H1 (cell line): ENCODE results near the gene FRMD4A. TPM values are rescaled to one million over a fixed set of nuclear protein-coding genes. Genes with fewer than 3 reads are reported as not detected.

ENCODE experiments used
- CTCF ChIA-PET: fragments of 300-600 bp; sonication (Branson Sonifier 250); formaldehyde crosslinking; loops from one replicate; lab custom pipeline; 2021; ENCODE audit not compliant: partially characterized antibody; lab: Charles Lee
- POLR2A ChIA-PET: fragments of 300-600 bp; sonication (Branson Sonifier 250); formaldehyde crosslinking; loops from one replicate; lab custom pipeline; 2021; ENCODE audit warnings: inconsistent platforms; ENCODE audit not compliant: partially characterized antibody; lab: Charles Lee
- DNase-seq, 2 experiments: peaks; one replicate each; pipeline versions ENCODE4 v3.0.0 to v3.0.0-alpha.2; 2010 to 2022; ENCODE audit warnings: low spot score in 2 of 2, low read depth in 1 of 2, mixed read lengths in 1 of 2
- FAIRE-seq: peaks from 2 replicates; lab custom pipeline; 2011; peaks lifted over from hg19 to GRCh38; lab: Jason Lieb, UNC
- H2AFZ ChIP-seq: 2 replicates; pipeline ENCODE4 v1.8.1; 2012; ENCODE audit warnings: low read length, inconsistent platforms
- H2AK5ac ChIP-seq: 2 replicates; pipeline ENCODE4 v1.6.1; 2013; ENCODE audit warnings: low read depth, low read length
- H2BK120ac ChIP-seq: replicated peaks from 2 replicates; pipeline ENCODE3; 2013; ENCODE audit warnings: low read depth, low read length, inconsistent platforms
- H2BK12ac ChIP-seq: 2 replicates; pipeline ENCODE4 v1.6.1; 2013; ENCODE audit warnings: low read depth, low read length
- H2BK15ac ChIP-seq: 2 replicates; pipeline ENCODE4 v1.6.1; 2013; ENCODE audit warnings: low read length
- H2BK20ac ChIP-seq: 2 replicates; pipeline ENCODE4 v1.6.1; 2013; ENCODE audit warnings: low read length
- H2BK5ac ChIP-seq: 2 replicates; pipeline ENCODE4 v1.6.1; 2013; ENCODE audit warnings: low read depth, low read length
- H3K14ac ChIP-seq: 2 replicates; pipeline ENCODE4 v1.6.1; 2013; ENCODE audit warnings: inconsistent platforms; ENCODE audit not compliant: insufficient read length
- H3K18ac ChIP-seq: 2 replicates; pipeline ENCODE4 v1.6.1; 2013; ENCODE audit warnings: low read length; ENCODE audit errors: extremely low read depth
- H3K23ac ChIP-seq: 2 replicates; pipeline ENCODE4 v1.6.1; 2013; ENCODE audit warnings: inconsistent platforms; ENCODE audit not compliant: insufficient read length
- H3K23me2 ChIP-seq: 2 replicates; pipeline ENCODE4 v1.6.1; 2013; ENCODE audit warnings: low read depth, low read length
- H3K27ac ChIP-seq: 2 replicates; pipeline ENCODE4 v1.6.1; 2011; ENCODE audit warnings: low read depth, low read length, inconsistent platforms
- H3K27me3 ChIP-seq, 4 experiments: replicated peaks in 1 of 4; 1 replicate in 1 of 4; 2 replicates in 3 of 4; pipeline versions ENCODE4 v1.6.1 to v1.8.1; 2011 to 2013; ENCODE audit warnings: low read length in 3 of 4, mild to moderate bottlenecking in 3 of 4, inconsistent platforms in 2 of 4, mixed read lengths in 2 of 4, moderate library complexity in 1 of 4; ENCODE audit not compliant: control insufficient read depth in 3 of 4, insufficient read depth in 3 of 4; ENCODE audit errors: extremely low read depth in 1 of 4
- H3K36me3 ChIP-seq, 4 experiments: 2 replicates each; pipeline versions ENCODE4 v1.6.1 to v1.8.1; 2011 to 2013; ENCODE audit warnings: mild to moderate bottlenecking in 4 of 4, low read length in 3 of 4, moderate library complexity in 2 of 4, control low read depth in 1 of 4, inconsistent platforms in 1 of 4; ENCODE audit not compliant: insufficient read depth in 4 of 4, control insufficient read depth in 2 of 4
- H3K4ac ChIP-seq: replicated peaks from 2 replicates; pipeline ENCODE3; 2013; ENCODE audit warnings: low read length, low read depth, mixed read lengths, inconsistent platforms; ENCODE audit not compliant: insufficient read length
- H3K4me1 ChIP-seq, 4 experiments: replicated peaks in 1 of 4; 1 replicate in 1 of 4; 2 replicates in 3 of 4; pipeline versions ENCODE4 v1.6.1 to v1.8.1; 2011 to 2013; ENCODE audit warnings: low read length in 3 of 4, inconsistent platforms in 2 of 4, mixed read lengths in 1 of 4; ENCODE audit not compliant: insufficient read depth in 4 of 4, control insufficient read depth in 3 of 4
- H3K4me2 ChIP-seq, 2 experiments: 2 replicates each; pipeline versions ENCODE4 v1.6.1 to v1.8.1; 2011 to 2013; ENCODE audit warnings: low read depth in 2 of 2, low read length in 2 of 2, control low read depth in 1 of 2, inconsistent platforms in 1 of 2, mild to moderate bottlenecking in 1 of 2; ENCODE audit not compliant: insufficient read depth in 1 of 2
- H3K4me3 ChIP-seq, 4 experiments: fragments of 200-600, 300-600 bp in 1 of 4; sonication (generic), shearing (Covaris generic), sonication (Bioruptor Twin) in 1 of 4; 2 replicates each; pipeline versions ENCODE4 v1.5.1 to v1.8.1; 2011 to 2016; ENCODE audit warnings: low read length in 4 of 4, low read depth in 3 of 4, control low read depth in 2 of 4, inconsistent platforms in 2 of 4, mild to moderate bottlenecking in 2 of 4, mixed read lengths in 1 of 4, moderate library complexity in 1 of 4; ENCODE audit not compliant: insufficient read depth in 2 of 4; ENCODE audit errors: extremely low read depth in 1 of 4
- H3K56ac ChIP-seq: replicated peaks from 2 replicates; pipeline ENCODE3; 2013; ENCODE audit warnings: low read depth, mild to moderate bottlenecking, mixed read lengths, low read length, inconsistent platforms; ENCODE audit not compliant: insufficient read length
- H3K79me1 ChIP-seq: 2 replicates; pipeline ENCODE4 v1.6.1; 2013; ENCODE audit warnings: low read depth, low read length, control low read depth
- H3K79me2 ChIP-seq, 2 experiments: 2 replicates each; pipeline versions ENCODE4 v1.6.1 to v1.8.1; 2012 to 2013; ENCODE audit warnings: low read length in 2 of 2, mild to moderate bottlenecking in 2 of 2, inconsistent platforms in 1 of 2; ENCODE audit not compliant: insufficient read depth in 2 of 2, control insufficient read depth in 1 of 2
- H3K9ac ChIP-seq, 4 experiments: replicated peaks in 1 of 4; 1 replicate in 1 of 4; 2 replicates in 3 of 4; pipeline versions ENCODE4 v1.6.1 to v1.8.1; 2011 to 2013; ENCODE audit warnings: low read depth in 3 of 4, low read length in 3 of 4, control low read depth in 2 of 4, mild to moderate bottlenecking in 2 of 4, moderate library complexity in 2 of 4, inconsistent platforms in 1 of 4; ENCODE audit errors: extremely low read depth in 1 of 4
- H3K9me3 ChIP-seq, 2 experiments: 2 replicates each; pipeline versions ENCODE4 v1.6.1 to v1.8.1; 2012 to 2013; ENCODE audit warnings: mild to moderate bottlenecking in 2 of 2, moderate library complexity in 2 of 2, control low read depth in 1 of 2, inconsistent platforms in 1 of 2, low read depth in 1 of 2, low read length in 1 of 2, mixed read lengths in 1 of 2; ENCODE audit not compliant: insufficient read depth in 2 of 2
- H4K20me1 ChIP-seq, 2 experiments: replicated peaks in 1 of 2; 2 replicates each; pipeline versions ENCODE3 to v1.8.1; 2011 to 2013; ENCODE audit warnings: inconsistent platforms in 2 of 2, low read length in 2 of 2, mild to moderate bottlenecking in 1 of 2; ENCODE audit not compliant: insufficient read depth in 2 of 2, control insufficient read depth in 1 of 2
- H4K5ac ChIP-seq: 2 replicates; pipeline ENCODE4 v1.6.1; 2013; ENCODE audit warnings: low read length, low read depth, mixed read lengths, inconsistent platforms; ENCODE audit not compliant: insufficient read length
- H4K8ac ChIP-seq: 2 replicates; pipeline ENCODE4 v1.8.0; 2013; ENCODE audit warnings: mild to moderate bottlenecking, moderate library complexity, low read length, inconsistent platforms; ENCODE audit not compliant: insufficient read depth; ENCODE audit errors: extremely low read depth
- H4K91ac ChIP-seq: replicated peaks from 2 replicates; pipeline ENCODE3; 2013; ENCODE audit warnings: low read length, mixed read lengths, inconsistent platforms; ENCODE audit not compliant: insufficient read length
- BRCA1 ChIP-seq: IDR thresholded peaks from 2 replicates; pipeline ENCODE4 v1.6.1; 2012; ENCODE audit warnings: low read depth, low read length, improper control_type of control experiment
- CBX8 ChIP-seq: fragments of 300-800, 300-1000 bp; sonication (generic); IDR thresholded peaks from 2 replicates; pipeline ENCODE4 v1.7.1; 2016; ENCODE audit warnings: low read depth, low read length, borderline replicate concordance
- CREB1 ChIP-seq: IDR thresholded peaks from 2 replicates; pipeline ENCODE4 v1.6.1; 2012; ENCODE audit warnings: inconsistent platforms
- CTBP2 ChIP-seq: IDR thresholded peaks from 2 replicates; pipeline ENCODE4 v1.7.0; 2011; ENCODE audit warnings: borderline replicate concordance, mild to moderate bottlenecking, moderate library complexity, mixed read lengths, low read length; ENCODE audit not compliant: insufficient read depth, insufficient read length
- GABPA ChIP-seq: IDR thresholded peaks from 2 replicates; pipeline ENCODE4 v1.6.1; 2011; ENCODE audit warnings: mild to moderate bottlenecking, low read length, moderate library complexity, borderline replicate concordance; ENCODE audit not compliant: insufficient read depth
- HDAC2 ChIP-seq, 2 experiments: fragments of 300-600 bp in 1 of 2; sonication (generic) in 1 of 2; IDR thresholded peaks; 2 replicates each; pipeline ENCODE4 v1.6.1; 2011 to 2012; ENCODE audit warnings: low read depth in 2 of 2, low read length in 2 of 2, mild to moderate bottlenecking in 2 of 2, moderate library complexity in 2 of 2, borderline replicate concordance in 1 of 2, inconsistent platforms in 1 of 2
- KDM4A ChIP-seq: IDR thresholded peaks from one replicate; pipeline ENCODE4 v1.7.1; 2012; ENCODE audit warnings: low read depth, mild to moderate bottlenecking, moderate library complexity, low read length, inconsistent platforms; ENCODE audit not compliant: severe bottlenecking
- NRF1 ChIP-seq: IDR thresholded peaks from 2 replicates; pipeline ENCODE4 v1.6.1; 2011; ENCODE audit warnings: mild to moderate bottlenecking, low read depth, low read length, improper control_type of control experiment
- RNF2 ChIP-seq: fragments of 200-900, 300-1000 bp; sonication (generic); IDR thresholded peaks from 2 replicates; pipeline ENCODE4 v1.7.1; 2016; ENCODE audit warnings: borderline replicate concordance, low read depth, mild to moderate bottlenecking, antibody characterized with exemption, low read length; ENCODE audit not compliant: poor library complexity, severe bottlenecking; ENCODE audit errors: missing control alignments
- SIX5 ChIP-seq: IDR thresholded peaks from 2 replicates; pipeline ENCODE4 v1.6.1; 2011; ENCODE audit warnings: mild to moderate bottlenecking, low read depth, low read length
- ZNF274 ChIP-seq: IDR thresholded peaks from 2 replicates; pipeline ENCODE4 v1.7.0; 2012; ENCODE audit warnings: low read length, borderline replicate concordance; ENCODE audit errors: extremely low read depth
- WGBS, 2 experiments: shearing (Covaris generic) in 1 of 2; methylation state at CpG; one replicate each; pipeline versions ENCODE4 v1.1.6 to v1.1.7; 2013 to 2015; ENCODE audit warnings: low lambda C conversion rate in 2 of 2, mixed read lengths in 2 of 2, inconsistent platforms in 1 of 2, low coverage in 1 of 2, missing lambda C conversion rate in 1 of 2; ENCODE audit not compliant: insufficient replicate concordance in 2 of 2, insufficient coverage in 1 of 2, insufficient read length in 1 of 2; ENCODE audit errors: extremely low coverage in 1 of 2, missing lambda C conversion rate in 1 of 2; 5-methylcytosine and 5-hydroxymethylcytosine counted together
- polyA plus RNA-seq, 7 experiments: library from polyadenylated mRNA; depleted of rRNA in 3 of 7; stranded (reverse) in 5 of 7; unstranded in 2 of 7; fragments of >200 nt in 5 of 7; fragments of 200-250 nt in 2 of 7; gene quantifications; 1 replicate in 5 of 7; 2 replicates in 1 of 7; 4 replicates in 1 of 7; pipeline versions ENCODE4 v1.2.1 to v1.2.3, GENCODE V29; 2011 to 2013; ENCODE audit warnings: missing spikeins in 2 of 7, mixed read lengths in 2 of 7
- total RNA-seq: library from RNA; stranded (reverse); fragmentation: NEBNext Ultra II Directional; extraction: Animal tissue kit (Norgen Biotek cat#: 25700); gene quantifications from 2 replicates; pipeline ENCODE4 v1.2.1, GENCODE V29; 2021

Gene FRMD4A
- total and polyA plus RNA-seq, 2 of the 8 experiments (the other 6 are each of a cell fraction or from before 2014, with no cell fraction given), result 38.6 to 39.6 TPM

DNA sequence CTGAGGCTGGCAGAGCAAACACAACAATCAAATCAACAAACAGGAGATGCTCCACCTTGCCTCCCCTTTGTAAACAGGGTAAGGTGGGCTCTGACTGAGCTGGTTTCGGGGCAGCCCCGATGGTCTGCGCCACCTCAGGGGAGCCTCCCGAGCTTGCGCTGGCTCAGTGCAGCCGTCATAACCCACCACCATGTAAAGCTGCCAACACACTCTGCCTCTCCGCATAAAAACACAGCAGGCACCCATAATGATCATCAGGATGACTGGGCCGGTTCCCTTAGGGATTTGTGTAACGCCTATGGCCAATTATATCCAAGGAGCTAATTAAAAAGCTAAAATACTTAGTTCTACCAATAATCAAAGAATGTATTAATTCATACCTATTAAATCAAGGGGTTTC is 619.4 kb downstream of the FRMD4A start:
- H3K4me1 ChIP-seq, result peaks cover 14 to 30% (median 16%) of the 10 kb centered on the region in 4 experiments
- no peak overlapping the region for H3K56ac ChIP-seq
- no peak overlapping the region for H3K9ac ChIP-seq
- H3K27ac ChIP-seq, result no peak overlapping the region
- H3K14ac ChIP-seq, result no peak overlapping the region
- no peak for TF ChIP-seq HDAC2 (IDR thresholded peaks at IDR 0.05; ENCODE audit: borderline replicate concordance in 1 of 2, low read depth in 2 of 2, low read length in 2 of 2)
- no peak for TF ChIP-seq ZNF274
- TF ChIP-seq RNF2, result no peak
- TF ChIP-seq KDM4A, result no peak
- TF ChIP-seq SIX5, result no peak
- TF ChIP-seq BRCA1, result no peak
- TF ChIP-seq CREB1, result no peak
- TF ChIP-seq CTBP2, result no peak
- no peak for TF ChIP-seq CBX8
- no peak for TF ChIP-seq GABPA
- TF ChIP-seq NRF1, result no peak
- H3K23ac ChIP-seq, result no peak overlapping the region
- H4K20me1 ChIP-seq, result no peaks in the 10 kb centered on the region
- H3K9me3 ChIP-seq, result no peaks in the 10 kb centered on the region
- H2BK12ac ChIP-seq, result no peak overlapping the region
- H2AK5ac ChIP-seq, result no peak overlapping the region
- H3K4me3 ChIP-seq, result no peak overlapping the region
- no peak overlapping the region for H4K8ac ChIP-seq
- no peak overlapping the region for H2BK5ac ChIP-seq
- DNase-seq, result no peak
- H3K79me1 ChIP-seq, result no peaks in the 10 kb centered on the region
- H3K23me2 ChIP-seq, result peaks cover 7% of the 10 kb centered on the region
- H2AFZ ChIP-seq, result no peak overlapping the region
- H2BK120ac ChIP-seq, result no peak overlapping the region
- 85% methylated on average over 9 of the region's 9 CpGs; no CpG with 5 or more reads in 1 of the 2 experiments for WGBS, 2 experiments
- ChIA-PET POLR2A (interaction anchor here (0.7 kb wide), 1 partner anchor 549 kb away, joined by 3 read pairs; no protein-coding TSS in a partner anchor), CTCF (interaction anchor here (0.8 kb wide), 1 partner anchor 487 kb away, joined by 4 read pairs; no protein-coding TSS in a partner anchor)
- H2BK20ac ChIP-seq, result no peak overlapping the region
- no peaks in the 10 kb centered on the region for H3K27me3 ChIP-seq
- H3K4me2 ChIP-seq, result no peak overlapping the region
- no peak overlapping the region for H3K4ac ChIP-seq
- no peaks in the 10 kb centered on the region for H3K36me3 ChIP-seq
- no peaks in the 10 kb centered on the region for H3K79me2 ChIP-seq
- H4K91ac ChIP-seq, result no peak overlapping the region
- no peak overlapping the region for H3K18ac ChIP-seq
- no peak overlapping the region for H2BK15ac ChIP-seq
- FAIRE-seq, result no peak
- no peak overlapping the region for H4K5ac ChIP-seq
